HepG2 (cell line): ENCODE data around the gene ARID1A. TPM values are rescaled to one million over a fixed set of nuclear protein-coding genes. Genes with fewer than 3 reads are reported as not detected.
A peak's percentile ranks its signal among the peaks of the same experiment; 100 is the strongest.

Experiments
- ATAC-seq: fragments of 200-7000 bp; cut with Tn5 transposase; 3 replicates; pipeline ENCODE4 v1.9.1; 2020; ENCODE audit warnings: mild to moderate bottlenecking, moderate library complexity
- BruUV-seq: library from RNA; stranded (reverse); fragments of 400-500 nt; replicated peaks from 2 replicates; lab custom pipeline; 2021; lab: Mats Ljungman, UMichigan
- CTCF ChIA-PET: fragments of 300-600 bp; formaldehyde crosslinking; extraction: SDS; loops from one replicate; lab custom pipeline; 2021; ENCODE audit warnings: low total read pairs, inconsistent platforms, low intra/inter-chr PET ratio; lab: Yijun Ruan, JAX
- POLR2A ChIA-PET: fragments of 350-600 bp; sonication (Branson Sonifier 250); formaldehyde crosslinking; loops from one replicate; lab custom pipeline; 2020; ENCODE audit warnings: antibody characterized with exemption, inconsistent platforms; lab: Yijun Ruan, JAX
- DNase-seq: peaks from one replicate; pipeline ENCODE4 v3.0.0-alpha.2; 2015; ENCODE audit warnings: low spot score
- FAIRE-seq: peaks from 3 replicates; lab custom pipeline; 2011; peaks lifted over from hg19 to GRCh38; lab: Jason Lieb, UNC
- H2AFZ ChIP-seq: one replicate; pipeline ENCODE4 v1.6.1; 2011; ENCODE audit warnings: low read length, inconsistent platforms
- H3K27ac ChIP-seq: fragments of 300-600 bp; 3 replicates; pipeline ENCODE4 v1.8.0; 2011; ENCODE audit warnings: mixed run types, mild to moderate bottlenecking, mixed read lengths, low read length, inconsistent platforms; ENCODE audit not compliant: insufficient read depth; ENCODE audit errors: extremely low read length
- H3K27me3 ChIP-seq, 2 experiments: fragments of 200-600 bp in 1 of 2; 2 replicates in 1 of 2; 3 replicates in 1 of 2; pipeline versions ENCODE4 v1.6.0 to v1.8.0; 2011; ENCODE audit warnings: low read length in 2 of 2, mild to moderate bottlenecking in 2 of 2, moderate library complexity in 2 of 2, inconsistent platforms in 1 of 2; ENCODE audit not compliant: insufficient read depth in 2 of 2, control insufficient read depth in 1 of 2
- H3K36me3 ChIP-seq, 2 experiments: fragments of 200-600 bp in 1 of 2; replicated peaks in 1 of 2; 2 replicates in 1 of 2; 3 replicates in 1 of 2; pipeline versions ENCODE4 v1.5.1 to v1.8.0; 2011; ENCODE audit warnings: low read length in 2 of 2, inconsistent platforms in 1 of 2; ENCODE audit not compliant: insufficient read depth in 2 of 2, control insufficient read depth in 1 of 2
- H3K4me1 ChIP-seq: 2 replicates; pipeline ENCODE4 v1.5.1; 2012; ENCODE audit warnings: low read length, inconsistent platforms; ENCODE audit not compliant: insufficient read depth
- H3K4me2 ChIP-seq: 2 replicates; pipeline ENCODE4 v1.6.0; 2011; ENCODE audit warnings: low read depth, low read length, inconsistent platforms
- H3K4me3 ChIP-seq, 3 experiments: fragments of 200-600 bp in 1 of 3; sonication (generic), shearing (Covaris generic) in 1 of 3; replicated peaks in 1 of 3; 2 replicates each; pipeline ENCODE4 v1.5.1; 2011 to 2016; ENCODE audit warnings: low read length in 3 of 3, inconsistent platforms in 2 of 3, low read depth in 2 of 3, mild to moderate bottlenecking in 2 of 3, control low read depth in 1 of 3, mixed read lengths in 1 of 3; ENCODE audit not compliant: insufficient read depth in 1 of 3
- H3K79me2 ChIP-seq: one replicate; pipeline ENCODE4 v1.6.1; 2011; ENCODE audit warnings: low read length, inconsistent platforms; ENCODE audit not compliant: insufficient read depth
- H3K9ac ChIP-seq: 2 replicates; pipeline ENCODE4 v1.6.0; 2011; ENCODE audit warnings: mild to moderate bottlenecking, low read depth, low read length, inconsistent platforms; ENCODE audit not compliant: insufficient read depth
- H3K9me3 ChIP-seq: 2 replicates; pipeline ENCODE4 v1.5.1; 2012; ENCODE audit warnings: mild to moderate bottlenecking, low read length
- H4K20me1 ChIP-seq: 2 replicates; pipeline ENCODE4 v1.6.0; 2011; ENCODE audit warnings: inconsistent platforms, mild to moderate bottlenecking, low read length, moderate library complexity; ENCODE audit not compliant: insufficient read depth
- ELF1 ChIP-seq: sonication (generic); formaldehyde crosslinking; IDR thresholded peaks from 2 replicates; pipeline ENCODE4 v1.4.0; 2020; ENCODE audit warnings: missing genetic modification reagents
- ELF3 ChIP-seq: IDR thresholded peaks from 2 replicates; pipeline ENCODE4 v1.6.1; 2016; ENCODE audit warnings: missing genetic modification reagents, missing compliant biosample characterization
- FOXA1 ChIP-seq, 2 experiments: fragments of 450-650 bp in 1 of 2; sonication (generic) in 1 of 2; formaldehyde crosslinking in 1 of 2; IDR thresholded peaks; 2 replicates each; pipeline versions ENCODE4 v1.4.0 to v1.6.1; 2016 to 2020; ENCODE audit warnings: missing genetic modification reagents in 1 of 2
- KDM2A ChIP-seq: sonication (generic); formaldehyde crosslinking; IDR thresholded peaks from 2 replicates; pipeline ENCODE4 v1.4.0; 2020; ENCODE audit warnings: low read depth, missing genetic modification reagents, borderline replicate concordance
- MIER2 ChIP-seq: IDR thresholded peaks from 2 replicates; pipeline ENCODE4 v1.6.1; 2016; ENCODE audit warnings: missing biosample characterization, missing genetic modification reagents
- PRDM15 ChIP-seq: sonication (generic); formaldehyde crosslinking; IDR thresholded peaks from 2 replicates; pipeline ENCODE4 v1.4.0; 2020; ENCODE audit warnings: missing genetic modification reagents
- RXRA ChIP-seq: sonication (generic); formaldehyde crosslinking; IDR thresholded peaks from 2 replicates; pipeline ENCODE4 v1.5.1; 2020; ENCODE audit warnings: missing genetic modification reagents
- SAP130 ChIP-seq: IDR thresholded peaks from 2 replicates; pipeline ENCODE4 v1.6.1; 2016; ENCODE audit warnings: low read depth
- ZBTB20 ChIP-seq: sonication (generic); formaldehyde crosslinking; IDR thresholded peaks from 2 replicates; pipeline ENCODE4 v1.8.1; 2023; ENCODE audit warnings: missing genetic modification reagents, low read depth, mild to moderate bottlenecking, borderline replicate concordance
- ZBTB26 ChIP-seq: IDR thresholded peaks from 2 replicates; pipeline ENCODE4 v1.6.1; 2016; ENCODE audit warnings: missing compliant biosample characterization, missing genetic modification reagents, borderline replicate concordance
- ZEB1 ChIP-seq: IDR thresholded peaks from 2 replicates; pipeline ENCODE4 v1.6.1; 2012; ENCODE audit warnings: mild to moderate bottlenecking, low read depth, inconsistent platforms; ENCODE audit not compliant: insufficient replicate concordance
- ZNF331 ChIP-seq: sonication (generic); formaldehyde crosslinking; IDR thresholded peaks from 2 replicates; pipeline ENCODE4 v1.4.0; 2020; ENCODE audit warnings: missing genetic modification reagents
- ZNF562 ChIP-seq: sonication (generic); formaldehyde crosslinking; IDR thresholded peaks from 2 replicates; pipeline ENCODE4 v1.8.0; 2022; ENCODE audit warnings: missing genetic modification reagents, borderline replicate concordance
- ZNF7 ChIP-seq: IDR thresholded peaks from 2 replicates; pipeline ENCODE4 v1.6.1; 2016; ENCODE audit warnings: missing biosample characterization, missing genetic modification reagents
- ZNF788 ChIP-seq: sonication (generic); formaldehyde crosslinking; IDR thresholded peaks from 2 replicates; pipeline ENCODE4 v1.5.0; 2020; ENCODE audit warnings: mild to moderate bottlenecking, missing genetic modification reagents, borderline replicate concordance
- WGBS: methylation state at CpG from one replicate; pipeline ENCODE4 v1.1.6; 2017; ENCODE audit warnings: low lambda C conversion rate; 5-methylcytosine and 5-hydroxymethylcytosine counted together
- in situ Hi-C: cut with HindIII; loops from 2 replicates; pipeline ENCODE4 v1.10.0; 2017; ENCODE audit warnings: low pct_unique_long_range_greater_than_20kb; ENCODE audit not compliant: extremely low pct_ligation_motif_present
- intact Hi-C: fragments of 100-400 bp; cut with micrococcal nuclease; formaldehyde crosslinking; loops from one replicate; pipeline ENCODE4 v1.10.0; 2022; ENCODE audit not compliant: unreplicated experiment
- polyA plus RNA-seq, 8 experiments: library from polyadenylated mRNA; depleted of rRNA in 3 of 8; stranded (reverse) in 7 of 8; unstranded in 1 of 8; fragments of >200 nt; fragmentation: Illumina TruSeq in 4 of 8; extraction: Trizol in 4 of 8; gene quantifications; 2 replicates each; pipeline versions ENCODE4 v1.2.1 to v1.2.3, GENCODE V29; 2011 to 2016; ENCODE audit warnings: low read depth in 4 of 8, missing spikeins in 1 of 8, mixed read lengths in 1 of 8; ENCODE audit not compliant: insufficient read depth in 1 of 8
- total RNA-seq, 5 experiments: library from RNA; depleted of rRNA; stranded (reverse); fragments of >200 nt; fragmentation: Illumina TruSeq; extraction: Trizol; gene quantifications; 2 replicates each; pipeline ENCODE4 v1.2.3, GENCODE V29; 2016; ENCODE audit warnings: low read depth in 1 of 5
- TF ChIP-seq, protein P1 (sequence below), 2 experiments: sonication (generic) in 1 of 2; formaldehyde crosslinking in 1 of 2; IDR thresholded peaks; 2 replicates each; pipeline versions ENCODE4 v1.4.0 to v1.6.1; 2018 to 2020; ENCODE audit warnings: missing genetic modification reagents in 2 of 2, borderline replicate concordance in 1 of 2, low read depth in 1 of 2, mild to moderate bottlenecking in 1 of 2, missing biosample characterization in 1 of 2

Gene ARID1A
- total and polyA plus RNA-seq, 2 of the 13 experiments (the other 11 are each of a cell fraction or from before 2014, with no cell fraction given), result 11.9 to 15.9 TPM

DNA sequence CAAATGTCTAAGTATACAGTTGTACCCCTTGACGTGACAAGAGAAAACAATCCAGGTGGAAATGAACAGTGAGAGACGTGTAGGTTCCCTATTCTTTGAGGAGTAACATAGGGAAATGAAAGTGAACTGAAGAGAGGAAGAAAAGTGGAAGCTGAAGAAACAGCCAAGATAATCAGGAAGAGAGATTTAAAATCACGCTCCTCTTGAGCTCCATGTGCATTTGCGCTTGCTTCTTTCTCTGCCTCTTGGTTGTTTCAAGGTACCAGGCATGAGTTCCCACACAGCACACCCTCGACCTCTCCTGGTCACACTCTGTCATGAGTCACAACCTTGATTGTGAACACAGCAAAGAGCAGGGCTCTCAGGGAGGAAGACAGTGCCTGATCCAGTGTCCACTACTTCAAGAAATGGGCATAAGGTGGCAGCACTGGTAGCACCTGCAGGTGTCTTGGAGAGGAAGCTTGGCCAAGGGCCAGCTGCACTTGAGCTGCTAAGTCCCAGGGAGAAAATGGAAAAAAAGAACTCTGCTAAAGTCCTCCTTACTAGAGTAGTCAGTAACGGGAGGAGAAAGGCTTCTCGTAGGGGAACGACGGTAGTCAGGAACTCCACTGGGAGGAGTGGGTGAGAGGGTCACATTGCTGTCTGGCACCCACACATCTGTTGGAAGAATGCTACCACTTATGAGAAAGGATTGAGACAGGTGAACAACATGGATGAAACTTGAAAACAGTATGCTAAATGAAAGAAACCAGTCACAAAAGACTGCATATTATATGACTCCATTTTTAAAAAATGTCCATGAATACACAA is 18.3 kb upstream of the ARID1A start:
- FAIRE-seq (peak; percentile 72), DNase-seq (peak; percentile 61), ATAC-seq (peak; percentile 99)
- 9% methylated on average over 8 of the region's 9 CpGs for WGBS
- intact Hi-C loops, result loop anchor here (1.0 to 5.0 kb wide), 2 partner anchors 75 to 110 kb away; partner anchors contain the start of gene PIGV
- H3K4me2 ChIP-seq, result peak overlapping the region; percentile 65
- no peaks in the 10 kb centered on the region for H4K20me1 ChIP-seq
- in situ Hi-C loops, result no loop called here
- peaks cover 18% of the 10 kb centered on the region for H3K4me1 ChIP-seq
- H2AFZ ChIP-seq, result peak overlapping the region; percentile 75
- no peaks in the 10 kb centered on the region for H3K36me3 ChIP-seq
- H3K9ac ChIP-seq, result no peak overlapping the region
- no peak overlapping the region for H3K27ac ChIP-seq
- no peaks in the 10 kb centered on the region for H3K79me2 ChIP-seq
- 0 out of 6 replicates have a peak overlapping the region, but pooled peaks of 1 of the 3 experiments have one; percentile 11 for H3K4me3 ChIP-seq
- BruUV-seq, result no TSS peak
- ChIA-PET CTCF (interaction anchor here (0.6 to 1.9 kb wide), 3 partner anchors 75 to 112 kb away, joined by 3 to 9 read pairs (median 6); no protein-coding TSS in a partner anchor), POLR2A (interaction anchor here (0.7 to 1.6 kb wide), 3 partner anchors 15 to 112 kb away, joined by 3 to 12 read pairs (median 4); no protein-coding TSS in a partner anchor)
- H3K27me3 ChIP-seq, result no peaks in the 10 kb centered on the region
- no peaks in the 10 kb centered on the region for H3K9me3 ChIP-seq
- TF ChIP-seq MIER2 (CRISPR knock-in tag) (0 out of 2 replicates have a peak, but pooled peaks have one; percentile 34), PRDM15 (peak; percentile 81; the same call in 1 of the 2 replicates), ZNF788 (no peak; the same call in 1 of the 2 replicates), FOXA1 (IDR thresholded peaks at IDR 0.05) (no peak), FOXA1 (CRISPR knock-in tag; IDR thresholded peaks at IDR 0.05) (peak; percentile 44), ZBTB26 (CRISPR knock-in tag) (0 out of 2 replicates have a peak, but pooled peaks have one; percentile 28), ELF3 (peak; percentile 38; the same call in 1 of the 2 replicates), SAP130 (CRISPR knock-in tag) (peak; percentile 58), ZNF7 (CRISPR knock-in tag) (peak; percentile 67; the same call in 1 of the 2 replicates), ZBTB20 (no peak), ZNF331 (CRISPR knock-in tag) (peak; percentile 39; the same call in 1 of the 2 replicates), ZEB1 (no peak), KDM2A (CRISPR knock-in tag) (0 out of 2 replicates have a peak, but pooled peaks have one; percentile 25), ELF1 (peak; percentile 37; the same call in 1 of the 2 replicates), ZNF562 (CRISPR knock-in tag) (no peak), RXRA (CRISPR knock-in tag) (no peak)
- TF ChIP-seq, protein P1, sequence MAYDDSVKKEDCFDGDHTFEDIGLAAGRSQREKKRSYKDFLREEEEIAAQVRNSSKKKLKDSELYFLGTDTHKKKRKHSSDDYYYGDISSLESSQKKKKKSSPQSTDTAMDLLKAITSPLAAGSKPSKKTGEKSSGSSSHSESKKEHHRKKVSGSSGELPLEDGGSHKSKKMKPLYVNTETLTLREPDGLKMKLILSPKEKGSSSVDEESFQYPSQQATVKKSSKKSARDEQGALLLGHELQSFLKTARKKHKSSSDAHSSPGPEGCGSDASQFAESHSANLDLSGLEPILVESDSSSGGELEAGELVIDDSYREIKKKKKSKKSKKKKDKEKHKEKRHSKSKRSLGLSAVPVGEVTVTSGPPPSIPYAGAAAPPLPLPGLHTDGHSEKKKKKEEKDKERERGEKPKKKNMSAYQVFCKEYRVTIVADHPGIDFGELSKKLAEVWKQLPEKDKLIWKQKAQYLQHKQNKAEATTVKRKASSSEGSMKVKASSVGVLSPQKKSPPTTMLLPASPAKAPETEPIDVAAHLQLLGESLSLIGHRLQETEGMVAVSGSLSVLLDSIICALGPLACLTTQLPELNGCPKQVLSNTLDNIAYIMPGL (CRISPR knock-in tag; IDR thresholded peaks at IDR 0.05; ENCODE audit: borderline replicate concordance in 1 of 2, low read depth in 1 of 2), result peak; percentile 39 to 72; a peak in 2 of 4 replicates
